HCT116 (cell line): ENCODE results near the gene KIAA1755.
"Not testable (repeated sequence)": the region's sequence is repeated elsewhere in the genome, so short reads cannot be mapped to it uniquely, and the experiment has no call there.

Source experiments
- CBX3 ChIP-seq: IDR thresholded peaks from 2 replicates; pipeline ENCODE4 v1.6.1; 2012; ENCODE audit warnings: low read depth
- CEBPB ChIP-seq: IDR thresholded peaks from 2 replicates; pipeline ENCODE4 v1.6.1; 2012; ENCODE audit warnings: low read depth
- EZH2 ChIP-seq: fragments of 200-600 bp; sonication (generic); IDR thresholded peaks from 2 replicates; pipeline ENCODE4 v1.6.1; 2017; ENCODE audit warnings: antibody characterized with exemption, mixed run types
- EZH2phosphoT487 ChIP-seq: fragments of 200-600 bp; IDR thresholded peaks from 2 replicates; pipeline ENCODE4 v1.6.1; 2018; ENCODE audit warnings: antibody characterized with exemption, borderline replicate concordance
- POLR2A ChIP-seq: IDR thresholded peaks from 2 replicates; pipeline ENCODE4 v1.7.0; 2011; ENCODE audit warnings: borderline replicate concordance; ENCODE audit not compliant: insufficient read depth, insufficient read length; ENCODE audit errors: extremely low read depth
- POLR2AphosphoS5 ChIP-seq: IDR thresholded peaks from 2 replicates; pipeline ENCODE4 v1.6.1; 2011; ENCODE audit warnings: mild to moderate bottlenecking, low read depth, low read length, moderate library complexity
- RAD21 ChIP-seq: IDR thresholded peaks from 2 replicates; pipeline ENCODE4 v1.6.1; 2012; ENCODE audit warnings: low read depth, mild to moderate bottlenecking
- SRF ChIP-seq: IDR thresholded peaks from 2 replicates; pipeline ENCODE4 v1.6.1; 2012; ENCODE audit warnings: low read depth
- YY1 ChIP-seq: IDR thresholded peaks from 2 replicates; pipeline ENCODE4 v1.6.1; 2011; ENCODE audit warnings: low read length, low read depth, moderate library complexity, mild to moderate bottlenecking; ENCODE audit not compliant: insufficient replicate concordance; ENCODE audit errors: extremely low read depth
- ZNF274 ChIP-seq: fragments of 200-500 bp; sonication (Bioruptor generic); IDR thresholded peaks from 2 replicates; pipeline ENCODE4 v1.6.1; 2014; ENCODE audit warnings: mild to moderate bottlenecking, low read depth, low read length, inconsistent platforms
- TF ChIP-seq, protein P1 (sequence below): IDR thresholded peaks from 2 replicates; pipeline ENCODE4 v1.6.1; 2012
- TF ChIP-seq, protein P2 (sequence below), 3 experiments: fragments of 200-600 bp in 1 of 3; sonication (generic) in 1 of 3; IDR thresholded peaks in 2 of 3; conservative IDR thresholded peaks in 1 of 3; 2 replicates each; pipeline ENCODE4 v1.5.1; 2012 to 2017; ENCODE audit warnings: low read depth in 2 of 3, low read length in 2 of 3, antibody characterized with exemption in 1 of 3, borderline replicate concordance in 1 of 3, control low read depth in 1 of 3, mild to moderate bottlenecking in 1 of 3, mixed read lengths in 1 of 3, mixed run types in 1 of 3, moderate library complexity in 1 of 3; ENCODE audit not compliant: insufficient read depth in 1 of 3
- TF ChIP-seq, protein P3 (sequence below): IDR thresholded peaks from 2 replicates; pipeline ENCODE4 v1.6.1; 2012
- TF ChIP-seq, protein P4 (sequence below): IDR thresholded peaks from 2 replicates; pipeline ENCODE4 v1.6.1; 2011; ENCODE audit warnings: mild to moderate bottlenecking, low read length, moderate library complexity; ENCODE audit not compliant: insufficient replicate concordance; ENCODE audit errors: extremely low read depth

DNA sequence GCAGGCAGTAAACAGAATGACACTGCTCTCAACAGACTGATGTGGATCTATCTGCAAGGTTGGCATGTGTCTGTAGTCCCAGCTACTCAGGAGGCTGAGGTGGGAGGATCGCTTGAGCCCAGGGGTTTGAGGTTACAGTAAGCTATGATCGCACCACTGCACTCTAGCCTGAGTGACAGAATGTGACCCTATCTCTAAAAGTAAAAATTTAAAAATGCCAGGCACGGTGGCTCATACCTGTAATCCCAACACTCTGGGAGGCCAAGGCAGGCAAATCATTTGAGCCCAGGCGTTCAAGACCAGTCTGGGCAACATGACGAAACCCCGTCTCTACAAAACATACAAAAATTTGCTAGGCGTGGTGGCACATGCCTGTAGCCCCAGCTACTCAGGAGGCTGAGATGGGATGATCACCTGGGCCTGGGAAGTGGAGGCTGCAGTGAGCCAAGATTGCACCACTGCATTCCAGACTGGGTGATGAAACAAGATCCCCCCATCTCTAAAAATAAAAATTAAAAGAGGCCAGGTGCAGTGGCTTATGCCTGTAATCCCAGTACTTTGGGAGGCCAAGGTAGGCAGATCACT lies 23.6 kb upstream of the KIAA1755 start:
- not testable (repeated sequence) for TF ChIP-seq EZH2, SRF, POLR2A, ZNF274, POLR2AphosphoS5, YY1, EZH2phosphoT487, RAD21, CBX3, CEBPB
- TF ChIP-seq, protein P1, sequence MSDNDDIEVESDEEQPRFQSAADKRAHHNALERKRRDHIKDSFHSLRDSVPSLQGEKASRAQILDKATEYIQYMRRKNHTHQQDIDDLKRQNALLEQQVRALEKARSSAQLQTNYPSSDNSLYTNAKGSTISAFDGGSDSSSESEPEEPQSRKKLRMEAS, result not testable (repeated sequence)
- TF ChIP-seq, protein P2, sequence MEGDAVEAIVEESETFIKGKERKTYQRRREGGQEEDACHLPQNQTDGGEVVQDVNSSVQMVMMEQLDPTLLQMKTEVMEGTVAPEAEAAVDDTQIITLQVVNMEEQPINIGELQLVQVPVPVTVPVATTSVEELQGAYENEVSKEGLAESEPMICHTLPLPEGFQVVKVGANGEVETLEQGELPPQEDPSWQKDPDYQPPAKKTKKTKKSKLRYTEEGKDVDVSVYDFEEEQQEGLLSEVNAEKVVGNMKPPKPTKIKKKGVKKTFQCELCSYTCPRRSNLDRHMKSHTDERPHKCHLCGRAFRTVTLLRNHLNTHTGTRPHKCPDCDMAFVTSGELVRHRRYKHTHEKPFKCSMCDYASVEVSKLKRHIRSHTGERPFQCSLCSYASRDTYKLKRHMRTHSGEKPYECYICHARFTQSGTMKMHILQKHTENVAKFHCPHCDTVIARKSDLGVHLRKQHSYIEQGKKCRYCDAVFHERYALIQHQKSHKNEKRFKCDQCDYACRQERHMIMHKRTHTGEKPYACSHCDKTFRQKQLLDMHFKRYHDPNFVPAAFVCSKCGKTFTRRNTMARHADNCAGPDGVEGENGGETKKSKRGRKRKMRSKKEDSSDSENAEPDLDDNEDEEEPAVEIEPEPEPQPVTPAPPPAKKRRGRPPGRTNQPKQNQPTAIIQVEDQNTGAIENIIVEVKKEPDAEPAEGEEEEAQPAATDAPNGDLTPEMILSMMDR (IDR thresholded peaks at IDR 0.05 in 2 of 3, conservative IDR thresholded peaks at IDR 0.05 in 1 of 3; ENCODE audit: borderline replicate concordance in 1 of 3, insufficient read depth in 1 of 3, low read depth in 2 of 3, low read length in 2 of 3), result not testable (repeated sequence)
- TF ChIP-seq, protein P3, sequence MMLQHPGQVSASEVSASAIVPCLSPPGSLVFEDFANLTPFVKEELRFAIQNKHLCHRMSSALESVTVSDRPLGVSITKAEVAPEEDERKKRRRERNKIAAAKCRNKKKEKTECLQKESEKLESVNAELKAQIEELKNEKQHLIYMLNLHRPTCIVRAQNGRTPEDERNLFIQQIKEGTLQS, result not testable (repeated sequence)
- TF ChIP-seq, protein P4, sequence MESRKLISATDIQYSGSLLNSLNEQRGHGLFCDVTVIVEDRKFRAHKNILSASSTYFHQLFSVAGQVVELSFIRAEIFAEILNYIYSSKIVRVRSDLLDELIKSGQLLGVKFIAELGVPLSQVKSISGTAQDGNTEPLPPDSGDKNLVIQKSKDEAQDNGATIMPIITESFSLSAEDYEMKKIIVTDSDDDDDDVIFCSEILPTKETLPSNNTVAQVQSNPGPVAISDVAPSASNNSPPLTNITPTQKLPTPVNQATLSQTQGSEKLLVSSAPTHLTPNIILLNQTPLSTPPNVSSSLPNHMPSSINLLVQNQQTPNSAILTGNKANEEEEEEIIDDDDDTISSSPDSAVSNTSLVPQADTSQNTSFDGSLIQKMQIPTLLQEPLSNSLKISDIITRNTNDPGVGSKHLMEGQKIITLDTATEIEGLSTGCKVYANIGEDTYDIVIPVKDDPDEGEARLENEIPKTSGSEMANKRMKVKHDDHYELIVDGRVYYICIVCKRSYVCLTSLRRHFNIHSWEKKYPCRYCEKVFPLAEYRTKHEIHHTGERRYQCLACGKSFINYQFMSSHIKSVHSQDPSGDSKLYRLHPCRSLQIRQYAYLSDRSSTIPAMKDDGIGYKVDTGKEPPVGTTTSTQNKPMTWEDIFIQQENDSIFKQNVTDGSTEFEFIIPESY, result not testable (repeated sequence)
